Esophagus squamous epithelium (tissue), 4 donors: ENCODE data around the gene CASK.

ENCODE experiments used
- CTCF ChIP-seq, 6 experiments: fragments of 450-650 bp in 4 of 6; fragments of 200-600 bp in 2 of 6; sonication (generic) in 2 of 6; IDR thresholded peaks; one replicate each; pipeline ENCODE4 v1.5.1; 2016 to 2019; ENCODE audit warnings: antibody characterized with exemption in 6 of 6, mild to moderate bottlenecking in 4 of 6, moderate library complexity in 4 of 6
- POLR2A ChIP-seq, 4 donors: fragments of 450-650 bp; IDR thresholded peaks; one replicate each; pipeline ENCODE4 v1.6.1; 2017; ENCODE audit warnings: antibody characterized with exemption in 4 of 4, mild to moderate bottlenecking in 4 of 4, moderate library complexity in 3 of 4

- no peak for TF ChIP-seq CTCF (IDR thresholded peaks at IDR 0.05)
- TF ChIP-seq POLR2A (IDR thresholded peaks at IDR 0.05) = no peak
Measured at GRCh38 chrX:41538707-41539106, 384.6 kb downstream of the CASK start.
